ENCODE results near the gene PTPN3.

Gene PTPN3

DNA sequence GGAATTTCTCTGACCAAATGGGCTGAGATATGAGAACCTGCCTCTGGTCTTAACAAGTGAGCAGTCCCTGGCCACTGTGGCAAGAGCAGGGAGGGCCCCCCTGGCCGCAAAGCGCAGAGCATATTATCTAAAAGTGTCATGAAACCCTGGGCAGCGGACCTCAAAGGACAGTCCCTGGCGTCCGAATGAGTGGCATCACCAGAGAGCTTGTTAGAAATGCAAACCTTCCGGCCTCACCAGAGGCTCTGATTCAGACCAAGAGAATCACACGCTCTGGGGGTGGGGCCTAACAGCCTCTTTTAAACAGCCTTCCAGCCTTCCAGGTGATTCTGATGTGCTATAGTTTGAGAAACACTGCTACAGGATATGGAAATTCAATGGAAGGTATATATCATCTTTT lies 10.9 kb downstream of the PTPN3 start:
- H3K4me3 ChIP-seq (ENCODE audit: low read length) = no peak overlapping the region
- H3K36me3 ChIP-seq (ENCODE audit: insufficient read depth, low read length) = no peaks in the 10 kb centered on the region
- no peaks in the 10 kb centered on the region for H3K9me3 ChIP-seq (replicated peaks; ENCODE audit: low read length)
- no peak overlapping the region for H3K9ac ChIP-seq (ENCODE audit: low read depth, low read length)
- peaks cover 6% of the 10 kb centered on the region for H3K4me1 ChIP-seq (ENCODE audit: control insufficient read depth, insufficient read depth, low read length)
- no peak overlapping the region for H3K4me2 ChIP-seq (ENCODE audit: low read length)
- H3K27me3 ChIP-seq (ENCODE audit: control insufficient read depth, insufficient read depth, low read length) = no peaks in the 10 kb centered on the region

DNA sequence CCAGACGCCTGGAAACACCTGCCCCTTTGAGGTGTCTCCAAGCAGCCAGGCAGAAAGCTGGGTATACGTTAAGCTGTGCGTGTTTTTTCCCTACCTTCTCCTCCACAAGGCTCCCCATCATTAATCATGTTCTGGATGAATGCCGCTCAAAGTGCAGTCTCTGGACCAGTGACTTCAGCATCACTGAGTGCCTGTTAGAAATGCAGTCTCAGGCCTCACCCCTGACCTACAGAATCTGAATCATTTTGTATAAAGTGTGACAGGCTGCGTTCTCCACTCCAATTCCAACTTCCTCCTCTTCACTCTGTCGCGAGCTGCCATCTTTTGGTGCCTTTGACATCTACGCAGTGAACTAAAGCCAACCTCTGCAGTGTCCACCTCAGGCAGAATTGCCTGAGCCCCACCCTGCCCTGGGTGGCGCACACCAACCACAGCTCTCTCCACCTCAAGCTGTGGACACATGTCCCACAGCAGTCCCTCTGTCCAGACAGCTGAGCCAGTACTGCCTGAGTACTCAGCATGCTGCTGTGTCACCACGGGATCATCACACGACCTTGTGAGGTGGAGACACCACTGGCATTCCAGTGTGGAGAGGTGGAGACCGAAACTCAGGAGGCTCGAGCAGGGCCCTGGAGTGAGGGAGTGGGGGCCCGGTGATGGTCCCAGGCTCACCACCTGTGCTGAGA lies 14.2 kb downstream of the PTPN3 start:
- no peak overlapping the region for H3K4me2 ChIP-seq (ENCODE audit: low read length)
- no peak overlapping the region for H3K9ac ChIP-seq (ENCODE audit: low read depth, low read length)
- H3K36me3 ChIP-seq (ENCODE audit: insufficient read depth, low read length) = no peaks in the 10 kb centered on the region
- no peak overlapping the region for H3K4me3 ChIP-seq (ENCODE audit: low read length)
- peaks cover 11% of the 10 kb centered on the region for H3K4me1 ChIP-seq (ENCODE audit: control insufficient read depth, insufficient read depth, low read length)
- H3K9me3 ChIP-seq (replicated peaks; ENCODE audit: low read length) = no peaks in the 10 kb centered on the region
- no peaks in the 10 kb centered on the region for H3K27me3 ChIP-seq (ENCODE audit: control insufficient read depth, insufficient read depth, low read length)

- no peaks in the 10 kb centered on the region for H3K27me3 ChIP-seq (ENCODE audit: control insufficient read depth, insufficient read depth, low read length)
- H3K4me2 ChIP-seq (ENCODE audit: low read length) = no peak overlapping the region
These were observed 15.7 kb downstream of the PTPN3 start for GRCh38 chr9:109482391-109482916.

GRCh38 chr9:109481856-109482255 lies 16.3 kb downstream of the PTPN3 start:
- no peaks in the 10 kb centered on the region for H3K9me3 ChIP-seq (replicated peaks; ENCODE audit: low read length)
- H3K4me1 ChIP-seq (ENCODE audit: control insufficient read depth, insufficient read depth, low read length) = peaks cover 11% of the 10 kb centered on the region
- H3K27me3 ChIP-seq (ENCODE audit: control insufficient read depth, insufficient read depth, low read length) = no peaks in the 10 kb centered on the region
- H3K4me2 ChIP-seq (ENCODE audit: low read length) = no peak overlapping the region
- H3K36me3 ChIP-seq (ENCODE audit: insufficient read depth, low read length) = no peaks in the 10 kb centered on the region
- no peak overlapping the region for H3K4me3 ChIP-seq (ENCODE audit: low read length)
- H3K9ac ChIP-seq (ENCODE audit: low read depth, low read length) = no peak overlapping the region

More at GRCh38 chr9:109482391-109482916, 15.7 kb downstream of the PTPN3 start:
- no peaks in the 10 kb centered on the region for H3K9me3 ChIP-seq (replicated peaks; ENCODE audit: low read length)
- peaks cover 11% of the 10 kb centered on the region for H3K4me1 ChIP-seq (ENCODE audit: control insufficient read depth, insufficient read depth, low read length)
- H3K9ac ChIP-seq (ENCODE audit: low read depth, low read length) = no peak overlapping the region
- H3K36me3 ChIP-seq (ENCODE audit: insufficient read depth, low read length) = no peaks in the 10 kb centered on the region
- no peak overlapping the region for H3K4me3 ChIP-seq (ENCODE audit: low read length)

GRCh38 chr9:109479822-109480221 lies 18.3 kb downstream of the PTPN3 start:
- no peak overlapping the region for H3K4me2 ChIP-seq (ENCODE audit: low read length)
- no peaks in the 10 kb centered on the region for H3K9me3 ChIP-seq (replicated peaks; ENCODE audit: low read length)
- H3K36me3 ChIP-seq (ENCODE audit: insufficient read depth, low read length) = no peaks in the 10 kb centered on the region
- H3K9ac ChIP-seq (ENCODE audit: low read depth, low read length) = no peak overlapping the region
- no peaks in the 10 kb centered on the region for H3K27me3 ChIP-seq (ENCODE audit: control insufficient read depth, insufficient read depth, low read length)
- peaks cover 11% of the 10 kb centered on the region for H3K4me1 ChIP-seq (ENCODE audit: control insufficient read depth, insufficient read depth, low read length)
- H3K4me3 ChIP-seq (ENCODE audit: low read length) = no peak overlapping the region

- H3K9me3 ChIP-seq (replicated peaks; ENCODE audit: low read length) = no peaks in the 10 kb centered on the region
- H3K36me3 ChIP-seq (ENCODE audit: insufficient read depth, low read length) = no peaks in the 10 kb centered on the region
- H3K9ac ChIP-seq (ENCODE audit: low read depth, low read length) = no peak overlapping the region
- no peaks in the 10 kb centered on the region for H3K27me3 ChIP-seq (ENCODE audit: control insufficient read depth, insufficient read depth, low read length)
- no peak overlapping the region for H3K4me3 ChIP-seq (ENCODE audit: low read length)
- peaks cover 11% of the 10 kb centered on the region for H3K4me1 ChIP-seq (ENCODE audit: control insufficient read depth, insufficient read depth, low read length)
- no peak overlapping the region for H3K4me2 ChIP-seq (ENCODE audit: low read length)
These were observed 19.3 kb downstream of the PTPN3 start for GRCh38 chr9:109478665-109479380.

GRCh38 chr9:109478051-109478563 lies 20.0 kb downstream of the PTPN3 start:
- Histone ChIP-seq H3K9ac (ENCODE audit: low read depth, low read length) (no peak overlapping the region), H3K9me3 (replicated peaks; ENCODE audit: low read length) (no peaks in the 10 kb centered on the region), H3K4me3 (ENCODE audit: low read length) (no peak overlapping the region), H3K27me3 (ENCODE audit: control insufficient read depth, insufficient read depth, low read length) (no peaks in the 10 kb centered on the region), H3K4me2 (ENCODE audit: low read length) (no peak overlapping the region), H3K36me3 (ENCODE audit: insufficient read depth, low read length) (no peaks in the 10 kb centered on the region), H3K4me1 (ENCODE audit: control insufficient read depth, insufficient read depth, low read length) (peaks cover 11% of the 10 kb centered on the region)

DNA sequence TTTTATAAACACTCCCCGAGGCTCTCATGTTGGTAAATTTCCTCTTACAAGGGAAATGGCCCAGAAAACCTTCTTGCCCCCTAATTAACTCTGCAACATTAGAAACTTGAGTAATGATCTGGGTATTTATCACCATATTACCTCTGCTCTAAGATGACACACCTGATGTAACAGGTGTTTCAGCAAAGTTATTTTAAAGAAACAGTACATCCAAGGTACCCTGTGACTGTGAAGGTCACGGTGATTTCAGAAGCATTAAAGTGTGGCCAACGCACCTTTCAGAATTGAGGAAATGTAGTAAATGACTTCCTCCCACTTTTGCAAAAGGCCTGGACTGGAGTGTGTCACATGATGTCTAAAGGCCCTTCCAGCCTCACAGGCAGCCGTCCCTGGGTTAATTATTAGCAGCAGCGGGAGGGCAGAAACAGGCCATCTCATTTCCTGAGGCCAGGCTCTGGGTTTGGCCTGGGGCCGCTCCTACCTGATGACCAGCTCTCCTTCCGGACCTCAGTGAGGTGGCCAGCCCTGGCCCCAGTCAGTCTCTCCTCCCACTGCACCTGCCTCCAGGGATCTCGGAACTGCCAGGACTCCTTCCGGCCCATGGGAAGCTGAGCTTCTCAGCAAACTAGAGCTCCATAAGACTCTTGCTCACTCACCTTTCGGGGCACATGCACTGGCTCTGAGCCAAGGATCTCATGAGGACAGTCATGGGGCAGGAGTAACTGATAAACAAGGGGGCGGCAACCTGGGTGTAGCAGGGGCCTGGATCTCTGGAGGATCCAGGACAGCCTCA lies 20.7 kb downstream of the PTPN3 start:
- H3K27me3 ChIP-seq (ENCODE audit: control insufficient read depth, insufficient read depth, low read length) = no peaks in the 10 kb centered on the region
- H3K9ac ChIP-seq (ENCODE audit: low read depth, low read length) = no peak overlapping the region
- H3K4me2 ChIP-seq (ENCODE audit: low read length) = no peak overlapping the region
- H3K4me3 ChIP-seq (ENCODE audit: low read length) = no peak overlapping the region
- no peaks in the 10 kb centered on the region for H3K9me3 ChIP-seq (replicated peaks; ENCODE audit: low read length)
- H3K4me1 ChIP-seq (ENCODE audit: control insufficient read depth, insufficient read depth, low read length) = peaks cover 7% of the 10 kb centered on the region
- H3K36me3 ChIP-seq (ENCODE audit: insufficient read depth, low read length) = no peaks in the 10 kb centered on the region

- H3K27me3 ChIP-seq (ENCODE audit: control insufficient read depth, insufficient read depth, low read length) = no peaks in the 10 kb centered on the region
These were observed 21.4 kb downstream of the PTPN3 start for GRCh38 chr9:109476642-109477257.

GRCh38 chr9:109475526-109475925 lies 22.6 kb downstream of the PTPN3 start:
- no peaks in the 10 kb centered on the region for H3K4me1 ChIP-seq (ENCODE audit: control insufficient read depth, insufficient read depth, low read length)

More at GRCh38 chr9:109476642-109477257, 21.4 kb downstream of the PTPN3 start:
- H3K9me3 ChIP-seq (replicated peaks; ENCODE audit: low read length) = no peaks in the 10 kb centered on the region
- peaks cover under 1% of the 10 kb centered on the region for H3K4me1 ChIP-seq (ENCODE audit: control insufficient read depth, insufficient read depth, low read length)
- H3K36me3 ChIP-seq (ENCODE audit: insufficient read depth, low read length) = no peaks in the 10 kb centered on the region
- no peak overlapping the region for H3K4me2 ChIP-seq (ENCODE audit: low read length)
- no peak overlapping the region for H3K4me3 ChIP-seq (ENCODE audit: low read length)
- H3K9ac ChIP-seq (ENCODE audit: low read depth, low read length) = no peak overlapping the region

GRCh38 chr9:109474944-109475343 lies 23.2 kb downstream of the PTPN3 start:
- Histone ChIP-seq H3K36me3 (ENCODE audit: insufficient read depth, low read length) (no peaks in the 10 kb centered on the region), H3K4me3 (ENCODE audit: low read length) (no peak overlapping the region), H3K4me2 (ENCODE audit: low read length) (no peak overlapping the region), H3K4me1 (ENCODE audit: control insufficient read depth, insufficient read depth, low read length) (no peaks in the 10 kb centered on the region), H3K9ac (ENCODE audit: low read depth, low read length) (no peak overlapping the region), H3K9me3 (replicated peaks; ENCODE audit: low read length) (no peaks in the 10 kb centered on the region), H3K27me3 (ENCODE audit: control insufficient read depth, insufficient read depth, low read length) (no peaks in the 10 kb centered on the region)

More at GRCh38 chr9:109475526-109475925, 22.6 kb downstream of the PTPN3 start:
- H3K4me3 ChIP-seq (ENCODE audit: low read length) = no peak overlapping the region
- no peaks in the 10 kb centered on the region for H3K27me3 ChIP-seq (ENCODE audit: control insufficient read depth, insufficient read depth, low read length)
- H3K4me2 ChIP-seq (ENCODE audit: low read length) = no peak overlapping the region
- no peaks in the 10 kb centered on the region for H3K9me3 ChIP-seq (replicated peaks; ENCODE audit: low read length)
- H3K36me3 ChIP-seq (ENCODE audit: insufficient read depth, low read length) = no peaks in the 10 kb centered on the region
- H3K9ac ChIP-seq (ENCODE audit: low read depth, low read length) = no peak overlapping the region
